NCI-H69 (cell line): ENCODE results near the gene TMEM205.
A peak's percentile ranks its signal among the peaks of the same experiment; 100 is the strongest.
"Not testable (repeated sequence)": the region's sequence is repeated elsewhere in the genome, so short reads cannot be mapped to it uniquely, and the experiment has no call there.

Experiments
- DNase-seq: peaks from one replicate; lab custom pipeline; 2025; lab: John Stamatoyannopoulos, UW

TMEM205 gene

GRCh38 chr19:11346104-11346940, at the start of gene TMEM205, which contains the start of gene CCDC159:
Gene TMEM205, minus strand, starts transcription at chr19:11346268. Its CDS starts 649 bp downstream, at chr19:11345619.
Gene CCDC159, plus strand, starts transcription at chr19:11346519. Its CDS starts 88 bp downstream, at chr19:11346607.
- DNase-seq: peak; percentile 100

DNA sequence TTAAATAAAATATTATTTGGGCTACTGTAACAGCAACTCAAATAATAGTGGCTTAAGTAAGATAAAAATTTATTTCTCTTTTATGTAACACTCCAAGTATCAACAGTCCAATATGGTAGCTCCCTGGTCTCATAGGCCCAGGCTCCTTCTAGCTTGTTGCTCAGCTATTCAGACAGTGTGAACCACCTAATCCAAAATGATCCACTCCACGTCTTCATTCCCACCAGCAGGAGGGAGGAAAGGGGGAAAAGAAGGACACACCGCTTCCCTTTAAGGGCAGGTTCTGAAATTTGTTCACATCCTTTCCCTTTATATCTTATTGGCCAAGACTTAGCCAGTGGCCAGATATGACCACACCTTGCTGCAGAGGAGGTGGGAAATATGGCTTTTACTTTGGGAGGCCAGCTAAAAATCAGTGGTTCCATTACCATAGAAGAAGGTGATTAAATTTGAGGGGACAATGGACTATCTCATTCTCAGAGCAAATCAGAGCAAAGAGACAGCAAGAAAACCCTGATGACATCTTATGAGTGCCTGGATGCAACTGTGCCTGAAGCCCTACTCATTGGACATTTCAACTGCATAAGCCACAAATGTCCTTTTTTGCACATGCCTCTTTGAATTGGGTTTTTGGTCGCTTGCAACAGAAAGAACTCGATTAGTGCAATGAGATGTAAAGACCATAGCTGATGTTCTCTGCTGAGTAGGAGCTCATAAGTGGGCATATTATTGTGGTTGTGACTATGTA, 45.0 kb upstream of the TMEM205 start:
- DNase-seq: peak; percentile 33

DNA sequence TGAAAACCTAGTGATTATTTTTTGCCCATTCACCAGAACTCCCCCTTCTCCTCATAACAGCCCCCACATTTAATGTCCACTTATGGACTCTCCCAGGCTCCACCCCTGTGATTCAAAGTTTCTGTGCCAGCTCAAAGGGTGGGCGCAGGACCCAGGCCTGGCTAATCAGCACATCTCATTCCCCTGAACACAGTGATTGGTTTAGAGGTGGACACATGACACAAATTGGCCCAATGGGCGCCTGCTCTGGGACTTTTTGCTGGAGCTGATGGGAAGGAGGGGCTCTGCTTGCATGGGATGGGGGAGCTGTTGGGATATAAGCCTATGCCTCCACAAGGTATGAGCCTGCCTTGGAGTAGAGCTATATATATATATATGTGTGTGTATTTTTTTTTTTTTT, 44.3 kb upstream of the TMEM205 start:
- DNase-seq: no peak

- no peak for DNase-seq
These were observed 41.3 kb upstream of the TMEM205 start for GRCh38 chr19:11387162-11388034.

DNA sequence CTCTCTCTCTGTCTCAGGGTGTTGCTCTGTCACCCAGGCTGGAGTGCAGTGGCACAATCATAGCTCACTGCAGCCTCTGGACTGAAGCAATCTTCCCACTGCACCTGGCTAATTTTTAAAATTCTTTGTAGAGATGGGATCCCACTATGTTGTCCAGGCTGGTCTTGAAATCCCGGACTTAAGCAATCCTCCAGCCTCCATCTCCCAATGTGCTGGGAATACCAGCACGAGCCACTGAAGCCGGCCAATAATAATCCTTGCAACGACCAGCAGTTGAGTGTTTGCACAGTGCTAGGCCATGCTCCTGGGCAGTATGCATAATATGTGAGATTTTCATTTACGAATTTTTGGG, 38.7 kb upstream of the TMEM205 start:
- DNase-seq: no peak

- DNase-seq: no peak
These were observed 37.6 kb upstream of the TMEM205 start for GRCh38 chr19:11383706-11384048.

- DNase-seq: peak; percentile 58
These were observed 37.0 kb upstream of the TMEM205 start for GRCh38 chr19:11382898-11383705.

- DNase-seq: peak; percentile 99
These were observed 34.8 kb upstream of the TMEM205 start for GRCh38 chr19:11380653-11381537.

GRCh38 chr19:11379857-11380350, 33.8 kb upstream of the TMEM205 start:
- no peak for DNase-seq

- not testable (repeated sequence) for DNase-seq
These were observed 33.3 kb upstream of the TMEM205 start for GRCh38 chr19:11379269-11379845.

- peak; percentile 50 for DNase-seq
These were observed 32.5 kb upstream of the TMEM205 start for GRCh38 chr19:11378319-11379189.

DNA sequence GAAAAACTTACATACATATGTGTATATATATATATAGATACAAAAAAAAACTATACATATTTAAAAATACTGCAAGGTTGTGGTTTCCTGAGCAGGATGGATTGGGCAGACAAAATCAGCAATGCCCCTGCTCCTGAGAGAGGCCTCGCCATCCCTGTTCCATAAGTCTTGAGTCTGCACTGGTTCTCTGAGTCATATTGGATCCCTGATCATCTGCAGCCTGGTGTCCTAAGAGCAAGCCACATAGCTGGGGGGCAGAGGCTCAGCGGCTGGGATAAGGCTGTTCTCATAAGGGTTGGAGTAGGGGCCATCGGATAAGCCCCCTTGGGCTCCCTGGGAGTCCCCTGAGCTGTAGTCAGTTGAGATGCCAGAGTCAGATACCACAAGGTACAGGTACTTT, 31.7 kb upstream of the TMEM205 start:
- no peak for DNase-seq

- DNase-seq: no peak
These were observed 31.2 kb upstream of the TMEM205 start for GRCh38 chr19:11377237-11377636.

DNA sequence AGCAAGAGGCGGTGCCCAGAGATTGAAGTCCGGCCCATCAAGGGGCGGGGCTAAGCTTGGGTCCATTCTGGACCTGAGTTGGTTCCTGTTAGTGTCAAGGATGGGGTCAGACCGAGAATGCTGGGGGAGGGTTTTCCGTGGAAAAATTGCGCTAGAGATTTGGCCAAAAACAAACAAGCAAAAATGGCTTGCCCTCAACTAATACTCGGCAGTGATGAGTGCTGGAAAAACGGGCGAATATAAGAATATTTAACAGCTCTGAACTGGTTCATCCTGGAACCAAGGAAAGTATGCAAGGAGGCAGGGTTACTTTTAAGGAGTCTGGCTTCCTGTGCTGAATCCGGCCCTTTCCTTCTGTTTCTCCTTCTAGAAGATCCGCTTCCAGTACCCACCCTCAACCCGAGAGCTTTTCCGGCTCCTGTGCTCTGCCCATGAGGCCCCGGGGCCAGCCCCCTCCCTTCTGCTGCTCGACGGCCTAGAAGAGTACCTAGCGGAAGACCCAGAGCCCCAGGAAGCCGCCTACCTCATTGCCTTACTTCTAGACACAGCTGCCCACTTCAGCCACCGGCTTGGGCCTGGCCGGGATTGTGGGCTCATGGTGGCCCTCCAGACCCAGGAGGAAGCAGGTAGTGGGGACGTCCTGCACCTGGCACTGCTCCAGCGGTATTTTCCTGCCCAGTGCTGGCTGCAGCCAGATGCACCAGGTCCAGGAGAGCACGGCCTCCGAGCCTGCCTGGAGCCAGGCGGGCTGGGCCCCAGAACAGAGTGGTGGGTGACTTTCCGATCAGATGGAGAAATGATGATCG, 29.3 kb upstream of the TMEM205 start:
- peak; percentile 62 for DNase-seq

GRCh38 chr19:11374433-11375142, 28.5 kb upstream of the TMEM205 start, which contains the start of gene SWSAP1:
Gene SWSAP1, plus strand, starts transcription at chr19:11374666. Its CDS starts 15 bp downstream, at chr19:11374681.
- peak; percentile 100 for DNase-seq

DNA sequence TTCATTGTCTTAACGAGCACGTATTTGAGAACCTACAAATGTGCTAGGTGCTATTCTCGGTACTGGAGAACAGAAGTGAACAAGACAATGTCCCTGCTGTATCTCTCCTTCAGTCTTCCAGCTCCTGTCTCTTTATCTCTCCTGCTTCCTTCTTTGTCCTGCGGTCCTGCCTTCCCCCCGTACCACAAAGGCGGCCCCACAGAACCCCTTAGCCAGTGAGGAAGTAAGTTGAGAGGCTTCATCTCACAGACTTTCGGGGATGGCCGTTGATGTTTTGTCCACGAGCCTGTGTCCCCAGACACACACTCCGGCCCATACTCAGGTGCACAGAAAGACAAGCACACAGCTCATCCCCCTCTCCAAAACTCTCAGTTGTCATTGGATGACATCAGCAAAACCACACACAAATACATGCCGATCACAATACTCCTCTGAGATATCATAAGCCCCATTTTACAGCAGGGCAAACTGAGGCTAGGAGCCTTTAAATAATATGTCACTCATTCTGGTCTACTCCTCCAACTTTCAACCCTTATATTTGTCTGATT, 27.9 kb upstream of the TMEM205 start:
- no peak for DNase-seq
